ENCODE results near the gene CSNK1A1.

GRCh38 chr5:149599375-149599774, 48.1 kb upstream of the CSNK1A1 start:
- TF ChIP-seq CTCF (IDR thresholded peaks at IDR 0.05) (no peak), EZH2phosphoT487 (IDR thresholded peaks at IDR 0.05) (no peak)
